RWPE2 (cell line): ENCODE data around the gene ACOXL.

Experiments
- ATAC-seq: fragments of 200-7000 bp; cut with Tn5 transposase; 3 replicates; pipeline ENCODE4 v1.9.1; 2021; ENCODE audit warnings: low read depth
- DNase-seq: peaks from one replicate; pipeline ENCODE4 v3.0.0-alpha.2; 2020; ENCODE audit warnings: low spot score
- H3K27ac ChIP-seq: fragments of 450-650 bp; 2 replicates; pipeline ENCODE4 v1.5.1; 2017; ENCODE audit warnings: mild to moderate bottlenecking; ENCODE audit not compliant: poor library complexity, severe bottlenecking
- H3K27me3 ChIP-seq: fragments of 250-450 bp; sonication (Bioruptor Pico); 2 replicates; pipeline ENCODE4 v1.5.1; 2021; ENCODE audit warnings: mild to moderate bottlenecking, moderate library complexity; ENCODE audit not compliant: insufficient read depth, poor library complexity, severe bottlenecking
- H3K36me3 ChIP-seq: fragments of 250-450 bp; sonication (Bioruptor Pico); 2 replicates; pipeline ENCODE4 v1.5.1; 2020; ENCODE audit warnings: low read depth, mild to moderate bottlenecking, moderate library complexity
- H3K4me1 ChIP-seq: fragments of 250-450 bp; sonication (Bioruptor Pico); 2 replicates; pipeline ENCODE4 v1.5.1; 2021; ENCODE audit warnings: mild to moderate bottlenecking, moderate library complexity; ENCODE audit not compliant: insufficient read depth, poor library complexity, severe bottlenecking
- H3K4me3 ChIP-seq: fragments of 250-450 bp; sonication (Bioruptor Pico); 2 replicates; pipeline ENCODE4 v1.5.1; 2021; ENCODE audit warnings: mild to moderate bottlenecking, moderate library complexity; ENCODE audit not compliant: severe bottlenecking
- H3K9me3 ChIP-seq: fragments of 250-450 bp; sonication (Bioruptor Pico); 2 replicates; pipeline ENCODE4 v1.5.1; 2021; ENCODE audit warnings: mild to moderate bottlenecking, moderate library complexity; ENCODE audit not compliant: severe bottlenecking
- CTCF ChIP-seq: fragments of 450-650 bp; IDR thresholded peaks from one replicate; pipeline ENCODE4 v1.5.1; 2017; ENCODE audit warnings: mild to moderate bottlenecking, moderate library complexity; ENCODE audit not compliant: poor library complexity, severe bottlenecking

ACOXL gene

GRCh38 chr2:111167076-111167862 lies 434.9 kb downstream of the ACOXL start:
- no peak for ATAC-seq
- no peak for DNase-seq
- H3K36me3 ChIP-seq, result peaks cover 7% of the 10 kb centered on the region
- H3K27me3 ChIP-seq, result no peaks in the 10 kb centered on the region
- no peak overlapping the region for H3K4me3 ChIP-seq
- H3K27ac ChIP-seq, result no peak overlapping the region
- peaks cover 12% of the 10 kb centered on the region for H3K4me1 ChIP-seq
- H3K9me3 ChIP-seq, result no peaks in the 10 kb centered on the region
- no peak for TF ChIP-seq CTCF

- no peak for TF ChIP-seq CTCF
- H3K4me3 ChIP-seq, result no peak overlapping the region
- no peak for DNase-seq
- H3K9me3 ChIP-seq, result no peaks in the 10 kb centered on the region
- H3K4me1 ChIP-seq, result peaks cover 12% of the 10 kb centered on the region
- no peak for ATAC-seq
- H3K27me3 ChIP-seq, result no peaks in the 10 kb centered on the region
- H3K36me3 ChIP-seq, result peaks cover 7% of the 10 kb centered on the region
- no peak overlapping the region for H3K27ac ChIP-seq
These were observed 435.4 kb downstream of the ACOXL start for GRCh38 chr2:111167863-111168162.
